ENCODE results near the gene TCF15. TPM values are rescaled to one million over a fixed set of nuclear protein-coding genes. Genes with fewer than 3 reads are reported as not detected.

The TCF15 gene
- total and polyA plus RNA-seq, 2 of the 4 experiments (the other 2 are of a cell fraction): not detected

DNA sequence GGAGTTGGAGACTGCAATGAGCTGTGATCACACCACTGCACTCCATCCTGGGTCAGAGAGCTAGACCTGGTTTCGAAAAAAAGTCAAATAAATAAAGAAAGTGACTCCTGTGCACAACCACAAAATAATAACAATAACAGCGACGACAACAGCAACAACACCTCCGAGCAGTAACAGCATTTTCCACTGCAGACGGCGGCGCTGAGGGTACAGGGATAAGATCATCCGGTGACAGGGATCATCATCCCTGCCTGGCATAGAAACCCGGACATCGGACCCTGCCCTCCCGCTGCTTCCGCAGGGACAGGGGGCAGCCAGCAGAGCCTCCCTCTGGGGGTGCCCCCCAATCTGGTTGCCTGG lies 31.4 kb upstream of the TCF15 start:
- no peak overlapping the region for H3K14ac ChIP-seq (replicated peaks; ENCODE audit: low read depth, low read length)
- in situ Hi-C loops (cut with MboI; ENCODE audit: low sequenced_read_pairs): no loop called here
- dilution Hi-C loops (cut with HindIII; ENCODE audit: low sequenced_read_pairs, unreplicated experiment): no loop called here
- no peak overlapping the region for H2BK15ac ChIP-seq (ENCODE audit: low read depth, low read length)
- H3K27me3 ChIP-seq (ENCODE audit: control insufficient read depth, insufficient read depth, low read length): peaks cover 5% of the 10 kb centered on the region
- H2BK5ac ChIP-seq (ENCODE audit: low read depth, low read length, poor library complexity, severe bottlenecking): no peak overlapping the region
- no peak overlapping the region for H3K9ac ChIP-seq (ENCODE audit: low read depth, low read length)
- WGBS, 2 experiments (ENCODE audit: extremely low coverage in 2 of 2, insufficient read length in 1 of 2): 15% methylated on average over 4 of the region's 12 CpGs; no CpG with 5 or more reads in 1 of the 2 experiments
- H4K5ac ChIP-seq (ENCODE audit: low read depth, low read length): no peak overlapping the region
- no peaks in the 10 kb centered on the region for H3K9me1 ChIP-seq (ENCODE audit: insufficient read depth, low read length)
- H3K4me3 ChIP-seq (ENCODE audit: insufficient read depth, low read depth, low read length): no peak overlapping the region
- intact Hi-C loops (cut with micrococcal nuclease): no loop called here
- ChIA-PET POLR2A (ENCODE audit: unreplicated experiment) (no interaction called here), CTCF (no interaction called here)
- no peak overlapping the region for H2BK120ac ChIP-seq (ENCODE audit: low read depth, low read length)
- no peak for ATAC-seq (ENCODE audit: low read depth)
- H3K36me3 ChIP-seq (ENCODE audit: control insufficient read depth, insufficient read depth, low read length): no peaks in the 10 kb centered on the region
- peaks cover 14% of the 10 kb centered on the region for H4K20me1 ChIP-seq (ENCODE audit: insufficient read depth, low read length)
- peaks cover 0 to 5% of the 10 kb centered on the region in 2 experiments; a peak in 1 of 4 replicates for H3K79me1 ChIP-seq (ENCODE audit: low read depth in 1 of 2, low read length in 2 of 2)
- TF ChIP-seq RAD21 (IDR thresholded peaks at IDR 0.05; ENCODE audit: low read length) (no peak), MAFK (IDR thresholded peaks at IDR 0.05; ENCODE audit: low read depth, low read length) (no peak), MXI1 (IDR thresholded peaks at IDR 0.05; ENCODE audit: borderline replicate concordance, low read depth, low read length) (no peak), CHD1 (IDR thresholded peaks at IDR 0.05; ENCODE audit: low read depth, low read length) (no peak), RFX5 (IDR thresholded peaks at IDR 0.05; ENCODE audit: low read depth, low read length) (no peak)
- no peak overlapping the region for H3K27ac ChIP-seq (ENCODE audit: insufficient read depth, low read length)
- no peak overlapping the region for H2AK5ac ChIP-seq (ENCODE audit: low read depth, low read length)
- no peak overlapping the region for H4K8ac ChIP-seq (ENCODE audit: low read depth in 2 of 2, low read length in 2 of 2)
- no peak overlapping the region for H3K4me2 ChIP-seq (ENCODE audit: low read depth, low read length)
- H3K23ac ChIP-seq (ENCODE audit: low read depth, low read length): no peak overlapping the region
- no peak overlapping the region for H2BK20ac ChIP-seq (ENCODE audit: low read depth, low read length)
- no peak overlapping the region for H3K4ac ChIP-seq (ENCODE audit: low read depth, low read length)
- H2AK9ac ChIP-seq (replicated peaks; ENCODE audit: low read depth, low read length, poor library complexity): no peak overlapping the region
- no peak overlapping the region for H4K91ac ChIP-seq (ENCODE audit: insufficient read depth, low read depth, low read length)
- no peak overlapping the region for H3K56ac ChIP-seq (ENCODE audit: extremely low read depth, insufficient read depth, low read length)
- H2AFZ ChIP-seq (replicated peaks; ENCODE audit: low read length, poor library complexity): no peak overlapping the region
- H3K18ac ChIP-seq (ENCODE audit: low read depth, low read length): no peak overlapping the region
- H3K9me3 ChIP-seq (ENCODE audit: control insufficient read depth, insufficient read depth, low read length): no peaks in the 10 kb centered on the region
- no peak for DNase-seq
- BruUV-seq (replicated peaks): no TSS peak
- H3K4me1 ChIP-seq (ENCODE audit: control insufficient read depth, insufficient read depth, low read length): no peaks in the 10 kb centered on the region

All from IMR-90 (cell line).